ENCODE results near the gene PHLPP1. TPM values are rescaled to one million over a fixed set of nuclear protein-coding genes. Genes with fewer than 3 reads are reported as not detected.

PHLPP1 gene
- polyA plus RNA-seq, 3 donors from 2014 or later: 0.14 to 0.50 TPM; not detected in 1

DNA sequence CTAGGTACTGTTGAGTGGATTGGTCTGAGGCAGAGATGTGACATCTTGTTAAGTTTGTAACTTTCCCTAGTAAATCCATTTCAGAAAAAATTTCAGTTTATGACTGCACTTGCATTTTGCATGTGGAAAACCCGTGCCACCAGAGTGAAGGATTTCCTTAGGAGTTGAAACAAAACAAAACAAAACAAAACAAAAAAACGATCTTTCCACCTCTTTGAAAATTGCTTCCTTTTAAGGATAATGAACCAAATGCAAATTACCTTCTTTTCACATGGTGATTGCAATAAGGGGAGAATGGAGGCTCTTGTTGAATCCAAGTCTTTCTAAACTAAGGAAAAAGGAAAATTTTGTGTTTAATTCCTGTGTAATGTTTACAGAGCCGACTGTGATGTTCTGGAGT, 43.2 kb downstream of the PHLPP1 start:
- no peak overlapping the region for H3K4me3 Mint-ChIP-seq
- H3K9me3 Mint-ChIP-seq: no peaks in the 10 kb centered on the region
- no peaks in the 10 kb centered on the region for H3K4me1 Mint-ChIP-seq

DNA sequence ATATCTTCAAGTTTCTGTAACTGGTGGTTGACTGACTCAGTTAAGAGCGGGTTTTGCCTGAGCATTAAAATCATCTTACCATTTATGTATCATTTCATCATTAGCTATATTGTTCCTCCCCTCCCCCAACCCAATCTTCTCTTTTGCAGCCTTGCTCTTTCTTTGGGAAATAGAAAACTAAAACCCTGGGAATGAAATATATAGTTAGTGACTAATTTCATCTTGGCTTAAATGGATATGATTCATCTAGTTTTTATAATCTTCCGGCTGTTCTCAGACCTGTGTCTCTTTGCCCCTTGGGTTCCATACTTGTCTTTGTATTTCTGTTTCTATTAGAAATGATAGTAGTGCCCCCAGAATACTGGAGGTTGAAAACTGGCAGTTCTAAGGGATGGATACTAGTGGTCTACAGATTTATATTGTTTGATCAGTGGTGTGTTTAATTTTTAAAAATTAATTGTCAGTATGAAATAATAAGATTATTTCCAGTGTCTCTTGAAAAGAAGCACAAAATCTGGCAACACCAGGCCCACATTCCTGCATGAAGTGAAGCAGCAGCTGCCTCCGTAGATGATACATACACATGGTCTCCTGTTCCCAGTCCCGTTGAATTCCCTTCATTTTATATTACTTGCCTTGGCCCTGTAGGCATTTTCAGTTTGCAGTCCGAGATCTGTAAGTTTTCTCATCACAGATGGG, 44.5 kb downstream of the PHLPP1 start:
- DNase-seq: no peak
- Mint-ChIP-seq H3K4me3 (no peak overlapping the region), H3K27ac (peak overlapping the region in 1 of 6 donors; percentile 13), H3K9me3 (no peaks in the 10 kb centered on the region), H3K36me3 (peaks cover 0 to 7% (median 0%) of the 10 kb centered on the region in 3 donors), H3K4me1 (no peaks in the 10 kb centered on the region), H3K27me3 (ENCODE audit: low read depth in 3 of 3) (no peaks in the 10 kb centered on the region)

More for the DNA sequence above, 43.2 kb downstream of the PHLPP1 start:
- H3K36me3 Mint-ChIP-seq: peaks cover 0 to 4% (median 0%) of the 10 kb centered on the region in 3 donors
- no peak for DNase-seq
- no peak overlapping the region for H3K27ac Mint-ChIP-seq
- no peaks in the 10 kb centered on the region for H3K27me3 Mint-ChIP-seq (ENCODE audit: low read depth in 3 of 3)

DNA sequence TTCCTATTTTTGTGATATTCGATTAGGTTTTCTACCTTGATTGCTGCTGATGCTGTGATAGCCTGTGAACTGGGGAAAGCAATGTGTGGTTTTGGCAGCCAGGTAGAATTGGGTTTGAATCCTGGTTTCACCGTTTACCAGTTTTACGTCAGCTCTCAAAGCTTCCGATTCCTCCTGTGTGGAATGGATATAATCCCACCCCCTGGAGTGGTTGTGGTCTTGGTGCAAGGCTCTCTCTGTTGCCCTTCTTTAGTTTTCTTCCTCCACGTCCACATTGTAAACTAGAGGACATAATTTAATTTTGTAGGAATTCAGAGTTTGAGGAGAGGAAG, 45.0 kb downstream of the PHLPP1 start:
- no peaks in the 10 kb centered on the region for H3K4me1 Mint-ChIP-seq
- peaks cover 0 to 7% (median 0%) of the 10 kb centered on the region in 3 donors for H3K36me3 Mint-ChIP-seq
- H3K27ac Mint-ChIP-seq: no peak overlapping the region
- no peaks in the 10 kb centered on the region for H3K27me3 Mint-ChIP-seq (ENCODE audit: low read depth in 3 of 3)
- no peaks in the 10 kb centered on the region for H3K9me3 Mint-ChIP-seq
- H3K4me3 Mint-ChIP-seq: no peak overlapping the region
- no peak for DNase-seq

DNA sequence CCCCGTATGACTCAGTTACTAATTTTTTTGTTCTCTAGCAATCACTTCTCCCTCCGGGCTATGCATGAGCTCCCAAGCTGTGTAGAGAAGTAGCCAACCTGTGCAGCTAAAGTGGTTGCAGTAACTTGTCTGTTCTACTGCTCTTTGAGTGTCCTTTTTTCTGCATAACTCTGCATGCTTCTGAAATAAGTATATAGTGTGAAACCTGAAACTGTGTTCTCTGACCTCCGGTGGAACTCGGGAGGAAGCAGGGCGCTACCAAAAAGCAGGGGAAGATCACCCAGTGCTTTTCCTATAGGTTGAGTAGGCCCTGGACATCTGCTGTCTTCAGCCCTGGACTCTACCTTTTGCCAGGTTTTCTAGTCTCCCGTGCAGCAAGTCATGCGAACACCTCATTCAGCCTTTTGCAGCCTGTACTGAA, 47.8 kb downstream of the PHLPP1 start:
- H3K27me3 Mint-ChIP-seq (ENCODE audit: low read depth in 3 of 3): no peaks in the 10 kb centered on the region
- H3K4me1 Mint-ChIP-seq: peaks cover 10 to 14% of the 10 kb centered on the region in 2 donors
- peaks cover 0 to 3% (median 0%) of the 10 kb centered on the region in 3 donors for H3K36me3 Mint-ChIP-seq
- H3K4me3 Mint-ChIP-seq: no peak overlapping the region
- H3K27ac Mint-ChIP-seq: no peak overlapping the region
- no peak for DNase-seq
- H3K9me3 Mint-ChIP-seq: no peaks in the 10 kb centered on the region

DNA sequence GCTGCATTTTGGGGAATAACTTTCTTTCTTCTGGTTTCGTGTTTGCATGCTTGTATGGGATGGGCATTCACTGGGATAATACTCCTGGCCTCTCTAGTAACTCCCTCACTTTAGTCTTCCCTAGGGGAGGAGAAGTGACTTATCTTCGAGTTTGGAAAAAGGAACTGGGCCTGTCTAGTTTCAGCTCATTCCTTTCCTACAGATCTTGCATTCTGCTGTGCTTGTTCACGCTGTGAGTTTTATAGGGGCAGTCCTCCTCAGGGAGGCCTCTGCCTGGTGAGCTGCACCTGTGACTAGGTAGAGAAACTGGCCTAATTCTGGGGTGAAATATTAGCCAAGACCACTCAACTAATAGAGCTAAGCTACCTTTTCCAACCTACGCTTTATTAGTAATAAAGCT, 50.9 kb downstream of the PHLPP1 start:
- H3K36me3 Mint-ChIP-seq: peaks cover 0 to 3% (median 0%) of the 10 kb centered on the region in 3 donors
- peaks cover 0 to 2% (median 1%) of the 10 kb centered on the region in 3 donors for H3K27me3 Mint-ChIP-seq (ENCODE audit: low read depth in 3 of 3)
- no peak overlapping the region for H3K4me3 Mint-ChIP-seq
- DNase-seq: no peak
- no peaks in the 10 kb centered on the region for H3K9me3 Mint-ChIP-seq
- no peak overlapping the region for H3K27ac Mint-ChIP-seq
- H3K4me1 Mint-ChIP-seq: peaks cover 10 to 17% of the 10 kb centered on the region in 2 donors

DNA sequence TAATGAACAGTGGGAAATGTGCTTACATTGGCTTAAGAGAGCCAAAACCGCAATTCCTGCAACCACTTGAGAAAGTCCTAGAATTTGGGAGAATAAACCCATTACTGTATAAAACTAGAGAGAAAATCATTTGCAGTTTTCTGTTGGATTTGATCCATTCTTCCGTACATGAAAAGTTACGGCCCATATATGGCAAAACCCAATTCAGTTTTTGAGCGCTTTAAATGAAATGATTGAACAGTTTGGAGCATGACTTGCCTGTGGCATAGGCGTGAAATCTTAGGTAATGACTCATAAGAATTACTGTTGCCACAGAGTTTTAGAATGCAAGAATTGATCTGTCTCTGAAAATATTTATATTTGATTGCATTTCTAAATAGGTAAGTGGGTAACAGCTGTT, 52.0 kb downstream of the PHLPP1 start:
- Mint-ChIP-seq H3K36me3 (peaks cover 0 to 3% (median 0%) of the 10 kb centered on the region in 3 donors), H3K4me1 (peaks cover 13 to 26% of the 10 kb centered on the region in 2 donors), H3K27ac (no peak overlapping the region), H3K4me3 (no peak overlapping the region), H3K27me3 (ENCODE audit: low read depth in 3 of 3) (peaks cover 0 to 2% (median 1%) of the 10 kb centered on the region in 3 donors), H3K9me3 (no peaks in the 10 kb centered on the region)
- no peak for DNase-seq

DNA sequence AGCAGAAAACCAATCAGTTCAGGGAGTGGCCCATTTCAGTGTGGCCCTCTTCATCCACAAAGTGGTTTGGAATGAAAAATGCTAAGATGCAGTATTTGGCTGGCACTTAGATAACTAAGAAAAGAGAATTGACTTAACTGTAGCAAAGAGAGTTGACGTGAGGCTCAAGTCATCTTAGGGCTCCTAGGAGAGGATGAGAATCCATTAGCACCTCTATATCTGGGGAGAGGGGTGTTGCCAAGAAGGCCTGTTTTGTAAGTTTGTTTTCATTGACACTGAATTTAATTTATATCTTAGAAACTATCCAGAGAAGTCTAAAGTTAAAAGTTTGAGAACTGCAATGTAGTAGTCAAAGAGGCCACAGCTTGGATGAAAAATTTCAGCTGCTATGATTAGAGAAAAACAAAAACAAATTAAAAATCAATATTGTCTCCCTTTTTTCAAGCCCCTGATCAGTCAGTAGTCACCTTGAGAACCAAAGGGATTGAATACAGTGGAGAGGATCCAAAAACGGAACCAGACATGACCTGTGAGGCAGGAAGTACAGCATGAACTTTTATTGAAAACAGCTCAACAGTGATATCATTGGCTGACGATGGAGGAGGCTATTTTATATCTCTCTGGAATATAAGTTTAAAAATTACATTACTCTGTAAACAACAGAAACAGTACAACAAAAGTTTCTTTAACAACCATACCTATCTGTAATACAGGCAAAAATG, 52.7 kb downstream of the PHLPP1 start:
- Mint-ChIP-seq H3K36me3 (peaks cover 0 to 3% (median 0%) of the 10 kb centered on the region in 3 donors), H3K4me3 (no peak overlapping the region), H3K9me3 (no peaks in the 10 kb centered on the region), H3K27me3 (ENCODE audit: low read depth in 3 of 3) (peaks cover 0 to 2% (median 1%) of the 10 kb centered on the region in 3 donors), H3K4me1 (peaks cover 13 to 26% of the 10 kb centered on the region in 2 donors), H3K27ac (no peak overlapping the region)
- DNase-seq: no peak

DNA sequence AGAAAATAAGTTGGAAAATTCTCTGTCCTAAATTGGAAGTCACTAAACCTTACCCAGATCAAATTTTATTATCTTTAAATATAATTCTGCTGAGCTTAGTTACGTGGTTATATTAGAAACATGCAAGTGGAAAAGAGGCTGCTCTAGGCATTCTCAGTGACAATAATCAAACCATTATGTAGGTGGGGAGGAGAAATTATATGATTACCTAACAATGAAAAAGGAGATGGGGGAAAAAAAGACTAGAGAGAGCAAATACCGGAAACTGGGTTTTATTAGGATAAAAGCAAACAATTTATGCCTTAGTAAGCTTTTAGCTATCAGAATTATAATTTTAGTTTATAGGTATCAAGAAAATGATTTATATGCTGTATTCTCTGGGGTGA, 53.2 kb downstream of the PHLPP1 start:
- DNase-seq: no peak
- Mint-ChIP-seq H3K36me3 (peaks cover 0 to 3% (median 0%) of the 10 kb centered on the region in 3 donors), H3K4me3 (no peak overlapping the region), H3K27ac (no peak overlapping the region), H3K4me1 (peaks cover 13 to 29% of the 10 kb centered on the region in 2 donors), H3K27me3 (ENCODE audit: low read depth in 3 of 3) (peaks cover 0 to 2% (median 1%) of the 10 kb centered on the region in 3 donors), H3K9me3 (no peaks in the 10 kb centered on the region)

DNA sequence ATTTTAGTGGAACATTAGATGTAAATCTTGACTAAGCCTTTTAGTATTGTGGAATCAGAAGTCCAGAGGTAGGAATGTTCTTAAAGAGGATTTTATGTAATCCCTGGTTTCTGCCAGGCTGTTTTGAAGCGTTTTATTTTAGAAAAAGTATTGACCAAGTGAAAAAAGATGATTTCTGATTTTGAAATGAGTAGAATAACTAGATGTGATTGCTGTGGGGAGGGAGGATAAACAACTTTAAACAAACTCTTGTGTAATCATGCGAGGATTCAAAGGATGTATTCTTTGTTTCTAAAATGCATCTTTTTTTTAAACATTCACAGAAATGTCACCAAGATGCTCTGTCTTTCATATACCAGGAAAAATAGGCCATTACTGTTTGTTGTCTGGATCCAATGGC, 53.9 kb downstream of the PHLPP1 start:
- H3K27ac Mint-ChIP-seq: no peak overlapping the region
- no peak for DNase-seq

DNA sequence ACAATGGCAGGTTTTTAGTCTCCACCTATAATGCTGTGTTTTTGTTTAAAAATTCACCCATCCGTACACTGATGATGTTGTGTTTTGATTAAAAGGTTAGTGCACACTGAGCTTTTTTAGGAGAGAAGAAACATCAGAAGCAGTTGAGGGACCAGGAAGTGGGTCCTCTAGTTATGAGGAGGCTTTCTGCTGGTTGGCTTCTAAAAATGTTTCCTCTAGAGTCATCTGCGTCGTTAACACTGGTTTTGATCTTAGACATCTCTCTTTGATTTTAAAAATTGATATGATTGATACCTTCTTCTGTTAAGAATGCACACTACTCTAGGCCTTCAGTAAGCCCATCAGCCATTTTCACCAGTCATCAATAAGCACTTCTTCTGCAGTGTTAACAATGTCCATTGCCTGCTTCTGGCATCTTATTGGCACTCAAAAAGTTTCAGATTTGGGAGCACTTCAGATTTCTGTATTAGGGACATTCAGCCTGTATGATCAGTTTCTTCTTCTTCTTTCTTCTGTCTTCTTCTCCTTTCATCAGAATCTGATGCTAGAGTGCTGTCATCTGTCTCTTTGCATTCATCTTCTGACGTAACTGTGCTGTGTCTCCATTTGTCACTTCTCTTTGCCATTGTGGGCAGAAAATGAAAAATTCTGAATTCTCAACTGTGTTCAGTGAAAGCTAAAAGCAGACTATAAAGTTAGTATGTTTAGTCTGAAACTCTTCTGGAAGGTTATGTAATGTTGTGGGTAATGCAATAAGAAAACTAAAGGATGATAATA, 56.3 kb downstream of the PHLPP1 start:
- H3K36me3 Mint-ChIP-seq: no peaks in the 10 kb centered on the region
- no peak overlapping the region for H3K27ac Mint-ChIP-seq
- no peak overlapping the region for H3K4me3 Mint-ChIP-seq
- H3K27me3 Mint-ChIP-seq (ENCODE audit: low read depth in 3 of 3): peaks cover 0 to 4% (median 1%) of the 10 kb centered on the region in 3 donors
- peaks cover 22 to 53% of the 10 kb centered on the region in 2 donors for H3K4me1 Mint-ChIP-seq
- no peak for DNase-seq
- H3K9me3 Mint-ChIP-seq: no peaks in the 10 kb centered on the region

More for the DNA sequence above, 53.9 kb downstream of the PHLPP1 start:
- Mint-ChIP-seq H3K4me3 (no peak overlapping the region), H3K4me1 (peaks cover 15 to 35% of the 10 kb centered on the region in 2 donors), H3K36me3 (peaks cover 0 to 1% (median 0%) of the 10 kb centered on the region in 3 donors), H3K27me3 (ENCODE audit: low read depth in 3 of 3) (peaks cover 0 to 2% (median 1%) of the 10 kb centered on the region in 3 donors), H3K9me3 (no peaks in the 10 kb centered on the region)

DNA sequence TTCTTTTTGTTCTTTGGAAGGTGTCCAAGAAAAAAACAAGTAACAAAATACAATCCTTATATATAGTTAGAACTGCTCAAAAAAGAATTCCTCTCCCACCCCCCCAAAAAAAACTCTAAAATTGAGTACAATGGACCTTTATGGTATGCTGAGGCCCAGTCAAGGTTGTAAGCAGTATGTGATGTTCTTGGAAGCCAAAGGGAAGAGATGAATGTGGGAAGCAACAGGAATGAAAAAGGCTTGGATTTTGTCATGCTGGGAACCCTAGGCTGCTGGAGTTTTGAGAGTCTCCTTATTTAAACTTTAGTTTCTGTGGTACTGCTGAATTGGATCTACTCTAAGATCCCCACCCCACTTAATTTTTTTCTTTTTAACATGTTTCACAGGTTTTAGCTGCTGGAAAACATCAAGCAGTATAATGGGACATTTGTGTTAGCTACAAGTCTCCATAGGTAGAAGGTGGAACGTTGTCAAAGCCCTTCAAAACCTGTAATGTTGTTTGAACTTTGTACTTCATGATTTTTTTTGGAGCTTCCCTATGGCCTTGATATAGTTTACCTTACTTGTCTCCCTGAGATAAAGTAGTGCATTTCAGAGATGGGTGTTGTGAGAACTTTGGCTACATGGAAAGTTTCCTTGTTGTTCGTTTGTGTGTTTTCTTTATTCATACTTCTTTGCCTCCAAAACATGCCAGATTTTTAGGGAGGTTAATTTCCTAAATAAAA, 57.7 kb downstream of the PHLPP1 start:
- Mint-ChIP-seq H3K4me3 (no peak overlapping the region), H3K27ac (no peak overlapping the region), H3K36me3 (no peaks in the 10 kb centered on the region), H3K27me3 (ENCODE audit: low read depth in 3 of 3) (peaks cover 0 to 4% (median 1%) of the 10 kb centered on the region in 3 donors), H3K4me1 (peaks cover 12 to 39% of the 10 kb centered on the region in 2 donors), H3K9me3 (peaks cover 0 to 2% (median 0%) of the 10 kb centered on the region in 6 donors)
- no peak for DNase-seq

DNA sequence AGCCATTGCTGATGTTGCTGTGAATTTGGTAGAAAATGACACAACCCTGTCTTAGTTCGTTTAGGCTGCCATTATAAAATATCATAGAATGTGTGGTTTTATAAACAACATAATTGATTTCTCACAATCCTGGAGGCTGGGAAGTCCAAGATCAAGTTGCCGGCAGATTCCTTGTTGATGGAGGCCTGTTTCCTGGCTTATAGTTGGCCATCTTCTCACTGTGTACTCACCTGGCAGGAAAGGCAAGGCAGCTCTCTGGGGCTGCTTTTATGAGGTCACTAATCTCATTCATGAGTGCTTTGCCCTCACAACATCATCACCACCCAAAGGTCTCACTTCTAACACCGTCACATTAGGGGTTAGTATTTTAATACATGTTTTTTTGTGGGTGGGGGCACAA, 58.4 kb downstream of the PHLPP1 start:
- peaks cover 12 to 36% of the 10 kb centered on the region in 2 donors for H3K4me1 Mint-ChIP-seq
- DNase-seq: no peak
- no peaks in the 10 kb centered on the region for H3K36me3 Mint-ChIP-seq
- peaks cover 0 to 2% (median 0%) of the 10 kb centered on the region in 3 donors for H3K27me3 Mint-ChIP-seq (ENCODE audit: low read depth in 3 of 3)
- H3K9me3 Mint-ChIP-seq: peaks cover 0 to 2% (median 0%) of the 10 kb centered on the region in 6 donors
- H3K4me3 Mint-ChIP-seq: no peak overlapping the region
- no peak overlapping the region for H3K27ac Mint-ChIP-seq

DNA sequence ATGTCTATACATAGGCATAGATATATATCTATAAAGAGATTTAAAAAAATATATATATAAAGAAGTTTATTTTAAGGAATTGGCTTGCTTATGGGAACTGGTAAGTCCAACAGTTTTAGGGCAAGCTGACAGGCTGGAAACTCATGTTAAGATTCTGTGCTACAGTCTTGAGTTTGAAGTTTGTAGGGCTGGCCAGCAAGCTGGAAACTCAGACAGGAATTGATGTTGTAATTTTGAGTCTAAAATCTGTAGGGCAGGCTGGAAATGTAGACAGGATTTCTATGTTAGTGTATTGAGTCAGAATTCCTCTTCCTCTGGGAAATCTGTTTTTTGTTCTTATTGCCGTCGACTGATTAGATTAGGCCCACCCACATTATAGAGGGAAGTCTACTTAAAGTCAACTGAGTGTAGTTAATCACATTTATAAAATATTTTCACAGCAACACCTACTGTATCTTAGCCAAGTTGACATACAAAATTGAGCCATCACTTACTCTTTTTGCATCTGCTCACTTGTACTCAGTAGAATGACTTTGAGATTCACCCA, 60.8 kb downstream of the PHLPP1 start:
- H3K36me3 Mint-ChIP-seq: no peaks in the 10 kb centered on the region

More for the DNA sequence above, 60.8 kb downstream of the PHLPP1 start:
- Mint-ChIP-seq H3K4me1 (peaks cover 12 to 36% of the 10 kb centered on the region in 2 donors), H3K27ac (no peak overlapping the region), H3K4me3 (no peak overlapping the region), H3K9me3 (peaks cover 0 to 2% (median 0%) of the 10 kb centered on the region in 6 donors), H3K27me3 (ENCODE audit: low read depth in 3 of 3) (peaks cover 0 to 2% (median 0%) of the 10 kb centered on the region in 3 donors)
- no peak for DNase-seq
